ENCODE results near the gene BMP6.
"Not testable (repeated sequence)": the region's sequence is repeated elsewhere in the genome, so short reads cannot be mapped to it uniquely, and the experiment has no call there.

Gene BMP6

DNA sequence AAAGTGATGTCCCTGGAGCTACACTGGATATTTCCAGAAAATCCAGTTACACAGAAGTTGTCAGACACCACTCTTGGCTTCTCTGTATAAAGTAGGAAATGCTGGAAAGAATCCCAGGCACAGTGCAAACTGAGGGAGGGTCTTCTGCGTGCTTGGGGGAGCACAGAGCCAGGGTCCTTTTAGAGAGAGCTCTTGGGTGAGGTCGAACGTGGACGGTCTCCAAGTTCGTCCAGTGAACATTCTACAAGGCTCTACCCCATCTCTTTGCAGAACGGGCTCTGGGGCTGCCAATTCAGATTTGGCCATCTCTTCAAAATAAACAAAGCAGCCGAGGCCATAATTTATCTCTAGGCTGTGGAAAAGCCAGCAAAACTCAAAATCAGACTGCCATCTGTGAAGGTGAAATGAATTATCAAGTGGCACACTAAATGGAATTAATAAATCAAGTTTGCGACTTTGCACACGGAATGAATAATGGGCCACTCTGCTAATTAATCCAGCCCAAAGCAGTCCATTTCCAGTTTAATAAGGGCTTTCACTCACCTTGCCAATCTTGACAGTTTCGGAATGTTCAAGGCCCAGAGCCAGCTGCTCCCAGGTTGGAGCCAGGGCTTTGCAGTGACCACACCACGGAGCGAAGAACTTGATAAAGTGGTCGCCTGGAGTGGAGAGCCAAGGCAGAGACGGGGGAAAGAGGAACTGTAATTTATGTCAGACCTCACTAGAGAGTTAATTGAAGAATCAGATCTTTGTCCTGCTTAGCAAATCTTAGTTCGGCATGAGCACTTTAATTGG lies 165.4 kb downstream of the BMP6 start:
- DNase-seq: no peak

DNA sequence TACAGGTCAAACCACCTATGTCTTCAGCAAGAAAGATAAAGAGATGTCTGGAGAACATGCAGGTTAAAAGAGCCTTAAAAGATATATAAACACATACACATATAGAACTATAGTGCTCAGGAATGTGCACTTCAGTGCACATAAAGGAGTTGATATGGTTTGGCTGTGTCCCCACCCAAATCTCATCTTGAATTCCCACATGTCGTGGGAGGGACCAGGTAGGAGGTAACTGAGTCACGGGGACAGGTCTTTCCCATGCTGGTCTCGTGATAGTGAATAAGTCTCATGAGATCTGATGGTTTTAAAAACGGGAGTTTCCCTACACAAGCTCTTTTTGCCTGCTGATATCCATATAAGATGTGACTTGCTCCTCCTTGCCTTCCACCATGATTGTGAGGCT lies 166.5 kb downstream of the BMP6 start:
- DNase-seq: not testable (repeated sequence)

DNA sequence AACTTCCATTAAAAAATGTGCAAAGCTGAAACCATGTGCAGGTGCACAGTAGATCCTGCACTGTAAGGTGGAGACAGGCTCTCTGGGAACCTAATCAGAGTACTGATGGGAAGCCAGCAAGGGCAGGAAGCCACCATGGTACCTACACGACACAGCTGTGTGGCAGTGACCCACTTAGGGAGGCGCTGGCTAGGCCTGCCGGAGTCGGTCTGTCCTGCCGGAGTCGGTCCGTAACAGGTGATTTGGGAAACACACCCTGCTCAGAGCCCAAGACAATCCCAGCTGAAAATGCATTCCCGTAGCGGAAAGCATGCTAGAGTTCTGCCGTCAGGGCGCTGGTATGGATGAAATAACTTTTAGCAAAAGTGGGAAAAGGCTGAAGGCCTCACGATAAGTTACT lies 167.4 kb downstream of the BMP6 start:
- DNase-seq: no peak

DNA sequence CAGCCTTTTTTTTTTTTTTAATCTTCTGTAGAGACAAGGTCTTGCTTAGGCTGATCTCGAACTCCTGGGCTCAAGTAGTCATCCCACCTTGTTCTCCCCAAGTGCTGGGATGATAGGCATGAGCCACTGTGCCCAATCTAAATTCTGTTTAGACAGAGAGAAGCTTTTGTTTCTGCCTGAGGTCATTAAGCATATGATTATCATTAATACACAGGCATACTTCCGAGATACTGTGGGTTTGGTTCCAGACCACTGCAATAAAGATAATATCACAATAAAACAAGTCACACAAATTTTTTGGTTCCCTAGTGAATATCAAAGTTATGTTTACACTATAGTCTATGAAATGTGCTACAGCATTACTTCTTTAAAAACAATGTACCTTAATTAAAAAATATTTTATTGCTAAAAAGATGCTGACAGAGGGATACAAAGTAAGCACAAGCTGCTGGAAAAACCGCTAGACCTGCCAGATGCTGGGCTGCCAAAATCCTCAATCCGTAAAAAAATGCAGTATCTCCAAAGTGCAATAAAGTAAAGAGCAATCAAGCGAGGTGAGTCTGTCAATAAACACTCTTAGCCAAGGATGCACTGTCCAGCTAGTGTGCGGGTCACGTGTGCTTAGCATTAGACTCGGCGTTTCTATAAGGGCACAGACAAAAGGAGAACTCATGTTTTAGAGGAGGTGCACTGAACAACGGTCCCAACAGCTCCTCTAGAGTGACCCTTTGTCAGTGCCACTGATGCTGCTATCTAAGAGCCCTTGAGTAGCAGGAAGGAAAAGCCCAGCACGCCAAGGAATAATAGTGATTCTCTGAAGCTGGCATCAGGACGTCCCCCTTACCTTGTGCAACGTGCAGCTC lies 168.6 kb downstream of the BMP6 start:
- no peak for DNase-seq

DNA sequence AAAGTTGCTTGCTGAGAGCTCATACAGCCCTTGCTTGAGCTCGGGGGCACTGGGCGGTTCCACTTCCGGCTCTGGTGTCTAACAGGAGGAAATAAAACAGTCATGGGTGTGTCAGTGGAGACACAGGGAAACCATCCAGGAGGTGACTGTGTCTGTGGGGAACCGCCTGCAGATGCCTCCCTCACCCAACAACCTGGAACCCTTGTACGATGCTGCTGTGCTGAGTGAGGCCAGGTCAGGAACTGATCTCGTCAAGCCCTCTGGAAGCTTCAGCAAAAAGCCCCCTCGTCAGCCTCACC lies 169.2 kb downstream of the BMP6 start:
- no peak for DNase-seq

DNA sequence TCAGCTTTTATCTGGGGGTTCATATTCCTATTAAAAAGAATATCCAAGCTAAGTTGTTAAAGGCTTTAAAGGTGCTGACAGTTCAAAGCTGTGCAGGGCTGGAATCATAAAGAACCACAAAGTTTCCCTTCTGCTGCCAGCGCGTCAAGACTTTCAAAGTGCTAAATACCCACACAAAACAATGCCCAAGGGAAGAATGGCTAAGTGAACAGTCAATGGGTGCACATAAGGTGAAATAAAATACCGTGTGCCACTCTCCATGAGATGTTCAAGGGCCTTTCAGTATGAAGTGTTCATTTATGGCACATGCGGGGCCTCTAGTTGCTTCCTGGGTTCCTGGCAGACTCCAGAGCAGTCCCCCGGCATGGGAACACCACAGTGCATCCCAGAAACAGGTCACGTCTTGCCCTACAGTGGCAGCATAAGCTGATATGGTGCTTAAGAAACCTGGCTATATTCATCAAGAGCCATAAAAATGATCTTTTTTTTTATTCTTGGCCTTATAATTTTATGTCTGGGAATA lies 170.6 kb downstream of the BMP6 start:
- no peak for DNase-seq

DNA sequence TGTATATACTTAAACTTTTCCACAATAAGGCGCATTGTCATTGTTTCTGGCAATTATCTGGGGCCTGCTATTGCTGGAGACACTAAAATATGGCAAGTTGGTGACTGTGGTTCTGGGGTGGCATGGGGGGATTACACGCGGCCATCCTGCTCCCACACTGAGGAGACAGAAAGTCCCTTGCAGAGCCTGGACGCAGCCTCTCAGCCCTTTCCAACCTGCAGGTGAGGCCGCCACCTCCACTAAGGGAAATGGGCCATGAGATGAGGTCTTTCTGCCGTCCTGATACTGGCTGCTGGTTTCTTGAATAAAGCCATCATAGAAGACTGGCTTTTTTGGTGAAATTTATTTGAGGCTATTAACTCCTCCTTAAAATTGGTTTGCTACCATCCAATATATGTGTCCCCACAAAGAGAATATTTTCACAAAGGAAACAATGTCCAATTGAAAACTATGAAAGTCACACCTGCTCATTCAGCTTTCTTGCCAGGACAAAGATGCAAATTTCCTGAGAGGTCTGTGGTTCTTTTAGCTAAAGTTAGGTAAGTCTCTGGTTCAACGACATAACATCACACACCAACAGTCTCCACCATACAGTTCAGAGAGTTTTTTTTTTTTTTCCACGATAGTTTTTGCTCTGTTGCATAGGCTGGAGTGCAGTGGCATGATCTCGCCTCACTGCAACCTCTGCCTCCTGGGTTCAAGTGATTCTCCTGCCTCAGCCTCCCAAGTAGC lies 171.7 kb downstream of the BMP6 start:
- DNase-seq: no peak

DNA sequence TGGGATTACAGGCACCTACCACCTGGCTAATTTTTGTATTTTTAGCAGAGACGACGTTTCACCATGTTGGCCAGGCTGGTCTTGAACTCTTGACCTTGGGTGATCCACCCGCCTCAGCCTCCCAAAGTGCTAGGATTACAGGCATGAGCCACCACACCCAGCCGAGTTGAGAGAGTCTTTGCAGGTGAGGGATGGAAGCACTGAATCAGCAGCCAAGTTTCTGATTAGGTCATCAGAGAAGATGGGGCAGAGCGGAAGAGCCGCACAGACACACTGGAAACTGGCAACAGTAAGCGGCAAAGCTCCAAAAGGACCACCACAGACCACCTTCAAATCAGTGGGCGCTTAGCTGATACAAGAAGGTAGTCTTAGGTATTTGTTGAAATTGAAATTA lies 172.3 kb downstream of the BMP6 start:
- not testable (repeated sequence) for DNase-seq

DNA sequence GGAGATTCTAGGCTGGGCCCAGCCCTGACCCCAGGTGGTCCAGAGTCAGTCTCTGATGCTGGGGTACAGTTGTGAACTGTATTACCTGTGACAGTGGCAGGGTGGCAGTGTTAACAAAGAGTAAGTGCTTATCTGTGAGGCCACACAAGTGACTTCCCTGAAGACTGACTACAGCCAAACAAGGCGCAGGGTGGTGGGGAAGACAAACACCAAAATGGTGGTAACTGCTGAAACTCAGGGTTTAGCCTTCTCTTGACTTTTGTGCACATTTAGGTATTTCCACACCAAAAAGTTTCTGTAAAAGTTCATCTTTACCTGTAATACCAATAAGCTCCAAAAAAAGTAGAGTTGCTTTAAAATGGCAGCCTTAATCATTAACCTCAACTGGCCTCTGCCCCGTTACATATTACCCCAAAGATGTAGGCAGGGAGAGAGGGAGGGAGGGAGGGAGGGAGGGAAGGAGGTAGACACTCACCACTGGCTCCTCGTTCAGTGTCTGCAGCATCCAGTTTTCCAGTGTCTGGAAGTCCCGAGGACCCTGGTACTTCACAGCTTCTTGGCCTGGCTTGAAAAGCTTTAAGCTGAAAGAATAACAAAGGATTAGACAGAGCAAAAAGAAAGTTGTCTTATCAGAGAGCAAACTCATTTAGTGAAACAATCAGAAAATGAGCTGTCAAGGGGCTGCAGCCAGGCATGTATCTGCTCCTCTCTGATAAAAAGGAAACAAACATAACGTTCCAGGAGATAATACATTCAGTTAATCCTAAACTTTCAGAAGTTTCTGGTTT lies 173.4 kb downstream of the BMP6 start:
- DNase-seq: no peak

DNA sequence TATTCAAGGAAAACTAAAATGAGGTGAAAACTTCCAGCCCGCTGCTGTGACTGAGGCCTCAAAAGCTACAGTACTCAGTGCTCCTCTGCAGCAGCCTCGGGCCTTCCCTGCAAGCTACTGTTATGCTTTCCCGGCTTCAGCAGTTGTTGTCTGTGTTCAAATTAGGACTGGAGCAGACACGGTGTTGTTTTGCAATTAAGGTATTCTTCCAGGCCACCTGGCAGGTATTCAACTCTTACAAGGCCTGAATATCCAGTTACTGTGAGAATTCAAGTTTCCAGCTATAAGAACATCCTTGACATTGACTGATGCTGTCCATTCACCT lies 174.0 kb downstream of the BMP6 start:
- DNase-seq: no peak

DNA sequence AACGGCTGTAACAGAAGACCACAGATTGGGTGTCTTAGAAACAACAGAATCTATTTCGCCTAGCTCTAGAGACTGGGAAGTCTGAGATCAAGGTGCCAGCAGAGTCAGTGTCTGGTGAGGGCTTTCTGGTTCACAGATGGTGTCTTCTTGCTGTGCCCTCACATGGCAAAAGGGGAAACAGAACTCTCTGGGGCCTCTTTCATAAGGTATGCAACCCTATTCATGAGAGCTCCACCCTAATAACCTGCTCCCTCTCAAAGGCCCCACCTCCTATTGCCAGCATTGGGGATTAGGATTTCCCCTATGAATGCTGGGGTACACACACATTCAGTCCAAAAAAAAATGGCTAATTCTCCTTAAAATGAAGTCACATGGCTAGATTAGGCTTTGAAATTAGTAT lies 174.7 kb downstream of the BMP6 start:
- DNase-seq: no peak

DNA sequence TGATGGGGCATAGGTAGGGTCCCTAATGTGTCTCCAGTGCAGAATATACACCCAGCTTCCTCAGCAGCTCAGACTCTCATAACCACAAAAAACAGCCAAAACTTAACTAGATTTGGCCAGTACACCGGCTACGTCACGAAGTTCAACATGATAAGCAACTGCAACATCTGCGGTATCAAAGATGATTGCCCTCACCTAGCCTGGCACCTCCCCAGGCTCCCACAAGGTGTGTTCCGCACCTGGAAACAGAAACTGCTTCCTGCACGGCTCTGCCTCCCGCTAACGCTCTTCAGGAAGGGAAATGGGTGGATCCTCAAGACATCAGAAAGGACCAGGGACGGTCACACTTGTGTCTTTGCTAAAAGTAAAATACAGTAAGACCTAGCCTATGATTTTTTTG lies 175.2 kb downstream of the BMP6 start:
- DNase-seq: no peak

DNA sequence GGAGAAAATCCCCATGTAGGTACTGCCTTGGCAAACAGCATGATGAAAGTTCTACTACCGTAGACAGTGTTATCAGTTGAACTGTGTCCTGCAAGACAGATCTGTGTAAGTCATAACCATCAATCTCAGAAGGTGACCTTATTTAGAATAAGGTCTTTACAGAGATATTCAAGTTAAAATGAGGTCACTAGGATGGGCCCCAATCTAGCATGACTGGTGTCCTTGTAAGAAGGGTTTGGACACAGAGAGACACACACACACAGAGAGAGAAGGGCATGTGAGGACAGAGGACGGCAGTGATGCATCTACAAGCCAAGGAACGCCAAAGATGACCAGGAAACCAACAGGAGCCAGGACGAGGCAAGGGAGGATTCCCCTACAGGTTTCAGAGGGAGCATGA lies 175.9 kb downstream of the BMP6 start:
- no peak for DNase-seq

DNA sequence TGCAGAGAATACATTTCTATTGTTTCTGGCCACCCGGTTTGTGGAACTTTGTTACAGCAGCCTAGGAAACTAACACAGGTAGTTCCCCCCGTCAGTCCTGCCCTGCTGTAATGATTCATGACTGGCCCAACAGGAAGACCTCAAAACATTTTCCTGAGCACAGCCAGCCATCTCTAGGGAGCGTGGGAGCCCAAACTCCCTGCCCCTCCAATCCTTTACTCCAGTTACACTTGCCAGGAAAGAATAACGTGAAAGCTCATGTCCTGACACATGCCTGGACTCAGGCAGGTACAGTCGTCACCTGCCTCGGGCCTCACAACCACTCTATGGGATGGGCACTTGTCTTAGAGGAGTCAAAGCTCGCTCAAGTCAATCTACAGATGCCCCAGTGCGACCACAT lies 176.3 kb downstream of the BMP6 start:
- DNase-seq: no peak

DNA sequence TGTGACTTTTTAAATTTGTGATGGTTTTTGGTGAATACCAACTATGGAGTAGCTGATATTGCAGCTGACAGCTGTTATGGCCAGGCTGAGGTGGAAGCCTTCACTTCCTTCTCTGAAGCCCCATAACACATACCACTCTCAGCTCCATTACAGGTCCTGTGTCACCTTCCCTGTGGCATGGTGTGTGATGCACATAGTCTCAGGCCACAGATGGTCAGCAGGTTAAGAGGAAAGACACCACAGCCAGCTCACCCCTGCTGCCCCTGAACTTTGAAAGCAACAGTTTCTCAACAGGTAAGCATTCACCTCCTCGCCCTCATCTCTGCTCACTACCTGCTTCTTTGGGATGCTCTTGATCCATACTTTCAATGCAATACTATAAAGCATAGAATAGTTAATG lies 177.0 kb downstream of the BMP6 start:
- no peak for DNase-seq

DNA sequence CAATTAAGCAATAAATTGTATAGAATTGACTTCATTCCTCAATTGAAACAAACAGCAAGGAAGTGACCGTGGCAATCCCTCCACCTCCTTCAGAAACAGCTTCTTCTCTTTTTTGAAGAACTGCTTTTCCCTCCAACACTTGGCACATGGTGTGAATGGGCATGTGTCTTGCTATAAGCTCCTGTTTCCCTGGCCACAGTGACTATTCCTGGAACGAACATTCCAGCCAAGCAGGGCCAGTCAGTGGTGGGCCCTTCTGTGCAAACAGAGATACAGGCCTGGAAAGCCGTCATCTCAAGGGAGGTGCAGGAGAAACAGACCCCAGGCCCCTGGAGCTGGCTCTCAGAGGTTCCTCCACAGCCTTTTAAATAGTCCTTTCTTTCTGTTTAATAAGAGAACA lies 177.8 kb downstream of the BMP6 start:
- DNase-seq: no peak

DNA sequence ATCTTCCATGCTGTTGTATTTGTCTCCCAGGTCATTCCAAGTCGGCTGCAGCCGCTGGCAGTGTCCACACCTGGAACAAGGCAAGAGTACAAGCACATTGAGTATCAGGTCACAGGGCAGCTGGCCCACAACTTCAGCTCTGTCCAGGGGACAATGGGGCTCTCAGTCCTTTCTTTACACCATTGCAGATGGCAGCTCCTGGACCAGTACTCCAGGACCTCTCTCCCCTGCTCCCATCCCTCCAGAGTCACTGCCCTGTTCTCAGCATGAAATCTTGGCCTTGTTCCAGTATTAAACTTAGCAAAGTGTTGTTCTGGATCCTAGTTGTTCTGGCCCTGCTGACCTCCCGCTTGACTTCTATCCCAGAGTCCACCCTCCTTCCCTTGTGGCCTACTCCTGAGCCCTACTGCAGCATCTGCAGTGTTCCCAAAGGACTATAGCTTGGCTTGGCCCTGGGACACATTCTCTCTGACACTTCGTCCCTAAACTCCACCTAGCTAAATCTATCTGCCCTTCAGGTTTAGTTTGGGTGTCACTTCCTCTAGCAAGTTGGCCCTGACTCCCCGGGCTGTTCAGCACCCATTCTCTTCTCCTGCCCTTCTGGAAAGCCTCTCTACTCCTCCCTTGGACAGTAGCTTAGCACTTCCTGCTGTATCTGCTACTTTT lies 178.9 kb downstream of the BMP6 start:
- no peak for DNase-seq

DNA sequence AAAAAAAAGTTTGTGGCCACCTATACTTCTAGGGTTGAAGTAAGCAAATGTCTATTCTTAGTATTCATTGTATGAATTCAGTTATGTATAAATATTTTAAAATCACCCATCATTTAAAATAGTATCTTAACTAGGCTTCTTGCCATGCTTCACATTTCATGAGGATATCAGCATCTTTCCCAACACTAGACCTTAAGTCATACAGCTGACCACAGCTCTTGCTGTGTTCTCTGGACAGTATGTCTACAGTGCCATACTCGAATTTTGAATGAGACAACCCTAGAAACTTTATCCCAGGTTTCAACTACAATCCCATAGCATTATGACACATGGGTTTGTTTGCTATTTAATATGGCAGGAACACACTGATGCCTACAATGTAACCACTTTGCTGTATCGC lies 179.5 kb downstream of the BMP6 start:
- no peak for DNase-seq

DNA sequence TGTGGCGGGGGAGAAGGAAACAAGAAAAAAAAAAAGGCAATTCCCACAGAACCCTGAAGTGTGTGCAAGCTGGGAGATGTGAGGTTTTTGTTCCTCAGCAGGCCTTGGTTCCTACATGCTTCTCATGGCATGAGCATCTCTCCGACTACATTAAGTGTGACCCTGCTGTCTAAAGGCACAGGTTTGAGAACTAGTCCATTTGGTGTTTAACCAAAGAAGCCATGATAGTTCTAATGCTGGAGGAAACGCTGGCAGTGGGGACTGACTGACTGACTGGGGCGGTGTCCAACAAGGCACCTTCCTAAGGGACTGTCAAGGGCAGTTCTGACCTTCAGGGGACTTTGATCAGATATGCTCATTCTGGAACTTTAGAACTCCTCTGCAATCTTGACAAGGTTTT lies 180.8 kb downstream of the BMP6 start:
- DNase-seq: no peak

DNA sequence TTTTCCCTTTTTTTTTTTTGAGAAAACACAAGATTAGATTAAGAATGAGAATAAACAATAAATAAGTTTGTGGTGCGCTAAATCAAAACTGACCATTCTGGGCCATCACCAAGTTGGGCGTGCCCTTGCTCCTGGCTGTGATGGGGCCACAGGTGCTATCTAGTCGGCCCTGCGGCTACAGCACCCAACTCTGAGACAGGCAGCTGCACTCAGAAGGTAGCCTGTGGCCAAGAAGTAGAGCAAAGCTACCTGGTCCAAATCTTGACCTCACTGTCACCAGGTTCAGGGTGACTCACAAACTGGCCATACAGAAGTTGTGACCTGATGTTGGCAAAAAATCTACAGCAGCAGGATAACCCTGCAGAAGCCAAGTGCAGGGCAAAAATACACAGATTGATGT lies 181.3 kb downstream of the BMP6 start:
- no peak for DNase-seq

DNA sequence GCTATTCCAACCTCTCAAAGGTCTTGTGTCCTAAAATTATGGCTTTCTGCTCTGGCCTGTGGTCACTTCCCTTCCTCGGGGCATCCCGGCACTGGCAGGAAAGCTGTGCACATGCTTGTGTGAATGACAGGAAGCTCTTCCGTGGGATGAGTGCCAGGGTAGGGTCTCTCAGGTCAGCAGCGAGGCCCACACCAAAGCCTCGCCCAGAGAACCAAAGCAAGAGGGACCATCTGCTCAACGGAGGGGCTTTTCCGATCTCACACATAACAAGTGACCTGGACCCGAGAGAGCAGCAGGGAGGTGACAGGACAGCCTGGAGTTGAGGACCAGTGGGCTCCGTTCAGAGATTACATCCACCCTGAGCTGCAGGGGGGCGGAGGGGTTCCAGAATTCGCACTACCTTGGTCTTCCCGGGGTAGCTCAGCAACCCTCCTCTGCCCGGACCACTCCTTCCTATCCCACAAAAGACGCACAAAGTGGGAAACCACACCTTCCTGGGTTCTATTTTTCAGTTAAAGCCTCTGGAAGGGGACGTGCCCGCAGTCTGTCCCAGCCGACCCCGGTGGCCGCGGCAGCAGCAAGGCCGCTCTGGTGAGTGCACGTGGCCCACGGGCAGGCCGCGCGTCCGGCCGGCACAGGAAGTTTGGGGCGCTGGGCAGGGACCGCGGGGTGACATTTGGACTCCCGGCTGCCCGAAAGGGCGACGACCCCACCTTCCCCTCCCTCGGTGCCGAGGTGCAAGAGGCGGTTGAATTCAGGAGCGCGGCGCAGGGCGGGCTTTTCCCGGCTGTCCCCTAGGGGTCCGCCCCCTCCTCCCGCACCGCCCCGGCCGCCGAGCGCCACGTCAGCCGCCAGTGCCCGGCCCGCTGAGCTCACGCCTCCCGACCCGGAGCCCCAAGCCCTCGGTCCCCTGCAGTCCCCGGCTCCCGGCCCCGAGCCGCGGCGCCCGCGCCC lies 183.7 kb downstream of the BMP6 start:
- no peak for DNase-seq

Measured in NCI-H1417 treated with DMSO at 0.1 percent for 48 hours (cell line).